HCT116 (cell line): ENCODE results near the gene ELK4. TPM values are rescaled to one million over a fixed set of nuclear protein-coding genes. Genes with fewer than 3 reads are reported as not detected.

ENCODE experiments used
- ATAC-seq: fragments of 200-7000 bp; cut with Tn5 transposase; 2 replicates; pipeline ENCODE4 v1.9.1; 2020; ENCODE audit warnings: mild to moderate bottlenecking, moderate library complexity
- BruUV-seq: library from RNA; stranded (reverse); fragments of 400-500 nt; replicated peaks from 2 replicates; lab custom pipeline; 2021; lab: Mats Ljungman, UMichigan
- CTCF ChIA-PET: fragments of 300-600 bp; sonication (Branson Sonifier 250); formaldehyde crosslinking; loops from one replicate; lab custom pipeline; 2021; ENCODE audit warnings: antibody characterized with exemption; lab: Charles Lee
- POLR2A ChIA-PET: fragments of 300-600, 350-600 bp; sonication (Branson Sonifier 250); formaldehyde crosslinking; loops from one replicate; lab custom pipeline; 2021; ENCODE audit warnings: antibody characterized with exemption; lab: Charles Lee
- RAD21 ChIA-PET, 2 experiments: fragments of 300-600 bp; sonication (Branson Sonifier 250); formaldehyde crosslinking; loops; one replicate each; lab custom pipeline; 2023; ENCODE audit warnings: low total read pairs in 2 of 2; ENCODE audit not compliant: uncharacterized antibody in 2 of 2, unreplicated experiment in 2 of 2, low non-redundant PET in 1 of 2; lab: Charles Lee
- DNase-seq: peaks from one replicate; pipeline ENCODE4 v3.0.0-alpha.2; 2010; ENCODE audit warnings: low read depth, low spot score
- H2AFZ ChIP-seq: fragments of 200-600 bp; shearing (Covaris generic), sonication (generic); 2 replicates; pipeline ENCODE4 v1.6.1; 2017; ENCODE audit warnings: low read depth, mixed run types, mixed read lengths, antibody characterized with exemption, low read length; ENCODE audit not compliant: poor library complexity, severe bottlenecking
- H3K27ac ChIP-seq: 2 replicates; pipeline ENCODE4 v1.5.1; 2012; ENCODE audit warnings: low read depth, low read length
- H3K27me3 ChIP-seq: fragments of 200-600 bp; sonication (generic); 2 replicates; pipeline ENCODE4 v1.6.1; 2016; ENCODE audit warnings: mixed run types, low read length, mixed read lengths; ENCODE audit not compliant: insufficient read depth
- H3K36me3 ChIP-seq, 2 experiments: fragments of 200-500 bp in 1 of 2; fragments of 200-600 bp in 1 of 2; sonication (Bioruptor generic) in 1 of 2; sonication (generic) in 1 of 2; 2 replicates each; pipeline versions ENCODE4 v1.5.1 to v1.6.1; 2014 to 2016; ENCODE audit warnings: low read length in 2 of 2, inconsistent platforms in 1 of 2, mixed read lengths in 1 of 2, mixed run types in 1 of 2; ENCODE audit not compliant: insufficient read depth in 2 of 2, control insufficient read depth in 1 of 2
- H3K4me1 ChIP-seq, 2 experiments: fragments of 200-600 bp in 1 of 2; sonication (generic) in 1 of 2; 2 replicates each; pipeline versions ENCODE4 v1.5.1 to v1.6.1; 2012 to 2017; ENCODE audit warnings: low read length in 2 of 2, inconsistent platforms in 1 of 2, mild to moderate bottlenecking in 1 of 2, mixed read lengths in 1 of 2, mixed run types in 1 of 2, moderate library complexity in 1 of 2; ENCODE audit not compliant: insufficient read depth in 2 of 2, control insufficient read depth in 1 of 2
- H3K4me2 ChIP-seq: fragments of 200-600 bp; sonication (generic); 2 replicates; pipeline ENCODE4 v1.6.1; 2017; ENCODE audit warnings: mixed run types, low read length, mixed read lengths
- H3K4me3 ChIP-seq, 2 experiments: fragments of 200-600 bp in 1 of 2; sonication (generic) in 1 of 2; replicated peaks in 1 of 2; 2 replicates each; pipeline ENCODE4 v1.5.1; 2011 to 2016; ENCODE audit warnings: low read length in 2 of 2, control low read depth in 1 of 2, low read depth in 1 of 2, mild to moderate bottlenecking in 1 of 2, mixed read lengths in 1 of 2, mixed run types in 1 of 2
- H3K79me2 ChIP-seq: fragments of 200-600 bp; sonication (generic); 2 replicates; pipeline ENCODE4 v1.6.1; 2017; ENCODE audit warnings: mild to moderate bottlenecking, mixed run types, low read length, moderate library complexity, mixed read lengths; ENCODE audit not compliant: insufficient read depth
- H3K9ac ChIP-seq: fragments of 200-600 bp; sonication (generic); 2 replicates; pipeline ENCODE4 v1.6.1; 2016; ENCODE audit warnings: low read length, mixed read lengths
- H3K9me2 ChIP-seq: fragments of 200-600 bp; sonication (generic), shearing (Covaris generic); 2 replicates; pipeline ENCODE4 v1.6.1; 2017; ENCODE audit warnings: mixed run types, mild to moderate bottlenecking, moderate library complexity; ENCODE audit not compliant: insufficient read depth
- H3K9me3 ChIP-seq, 2 experiments: fragments of 200-500 bp in 1 of 2; fragments of 200-600 bp in 1 of 2; sonication (Bioruptor generic) in 1 of 2; sonication (generic) in 1 of 2; 2 replicates each; pipeline ENCODE4 v1.6.1; 2014 to 2017; ENCODE audit warnings: low read length in 2 of 2, mixed read lengths in 2 of 2, inconsistent platforms in 1 of 2, low read depth in 1 of 2, mild to moderate bottlenecking in 1 of 2, mixed run types in 1 of 2, moderate library complexity in 1 of 2; ENCODE audit not compliant: control insufficient read depth in 1 of 2, insufficient read depth in 1 of 2
- H4K20me1 ChIP-seq: fragments of 200-600 bp; sonication (generic), shearing (Covaris generic); 2 replicates; pipeline ENCODE4 v1.6.1; 2017; ENCODE audit warnings: mixed run types, mild to moderate bottlenecking, moderate library complexity; ENCODE audit not compliant: insufficient read depth
- CBX3 ChIP-seq: IDR thresholded peaks from 2 replicates; pipeline ENCODE4 v1.6.1; 2012; ENCODE audit warnings: low read depth
- CEBPB ChIP-seq: IDR thresholded peaks from 2 replicates; pipeline ENCODE4 v1.6.1; 2012; ENCODE audit warnings: low read depth
- CTCF ChIP-seq, 3 experiments: fragments of 200-600 bp in 1 of 3; sonication (generic) in 1 of 3; IDR thresholded peaks in 2 of 3; conservative IDR thresholded peaks in 1 of 3; 2 replicates each; pipeline ENCODE4 v1.5.1; 2012 to 2017; ENCODE audit warnings: low read depth in 2 of 3, low read length in 2 of 3, antibody characterized with exemption in 1 of 3, borderline replicate concordance in 1 of 3, control low read depth in 1 of 3, mild to moderate bottlenecking in 1 of 3, mixed read lengths in 1 of 3, mixed run types in 1 of 3, moderate library complexity in 1 of 3; ENCODE audit not compliant: insufficient read depth in 1 of 3
- EGR1 ChIP-seq: IDR thresholded peaks from 2 replicates; pipeline ENCODE4 v1.6.1; 2012; ENCODE audit warnings: low read depth
- ELF1 ChIP-seq: IDR thresholded peaks from 2 replicates; pipeline ENCODE4 v1.6.1; 2012; ENCODE audit warnings: low read depth, borderline replicate concordance
- EZH2phosphoT487 ChIP-seq: fragments of 200-600 bp; IDR thresholded peaks from 2 replicates; pipeline ENCODE4 v1.6.1; 2018; ENCODE audit warnings: antibody characterized with exemption, borderline replicate concordance
- FOSL1 ChIP-seq: IDR thresholded peaks from 2 replicates; pipeline ENCODE4 v1.6.1; 2012; ENCODE audit warnings: low read depth
- POLR2A ChIP-seq: IDR thresholded peaks from 2 replicates; pipeline ENCODE4 v1.7.0; 2011; ENCODE audit warnings: borderline replicate concordance; ENCODE audit not compliant: insufficient read depth, insufficient read length; ENCODE audit errors: extremely low read depth
- POLR2AphosphoS5 ChIP-seq: IDR thresholded peaks from 2 replicates; pipeline ENCODE4 v1.6.1; 2011; ENCODE audit warnings: mild to moderate bottlenecking, low read depth, low read length, moderate library complexity
- SRF ChIP-seq: IDR thresholded peaks from 2 replicates; pipeline ENCODE4 v1.6.1; 2012; ENCODE audit warnings: low read depth
- ZBTB33 ChIP-seq: IDR thresholded peaks from 2 replicates; pipeline ENCODE4 v1.6.1; 2011; ENCODE audit warnings: mild to moderate bottlenecking, low read length, moderate library complexity; ENCODE audit not compliant: insufficient replicate concordance; ENCODE audit errors: extremely low read depth
- ZFX ChIP-seq: fragments of 450-650 bp; IDR thresholded peaks from 2 replicates; pipeline ENCODE4 v1.6.1; 2017
- ZNF274 ChIP-seq: fragments of 200-500 bp; sonication (Bioruptor generic); IDR thresholded peaks from 2 replicates; pipeline ENCODE4 v1.6.1; 2014; ENCODE audit warnings: mild to moderate bottlenecking, low read depth, low read length, inconsistent platforms
- intact Hi-C: fragments of 100-400 bp; cut with micrococcal nuclease; formaldehyde crosslinking; loops from 2 replicates; pipeline ENCODE4 v1.10.0; 2022
- total RNA-seq: library from RNA; stranded (reverse); gene quantifications from one replicate; pipeline ENCODE4 v1.2.1, GENCODE V29; 2021; ENCODE audit not compliant: unreplicated experiment
- TF ChIP-seq, protein P1 (sequence below): IDR thresholded peaks from 2 replicates; pipeline ENCODE4 v1.6.1; 2012
- TF ChIP-seq, protein P2 (sequence below): IDR thresholded peaks from 2 replicates; pipeline ENCODE4 v1.6.1; 2012; ENCODE audit warnings: low read depth

Gene ELK4
- total RNA-seq, 1 experiment from 2014 or later, result 46.2 TPM

GRCh38 chr1:205676002-205676401 is 44.2 kb upstream of the ELK4 start:
- Histone ChIP-seq H3K79me2 (peaks cover 16% of the 10 kb centered on the region; the same call in 1 of the 2 replicates), H3K36me3 (no peaks in the 10 kb centered on the region), H3K27me3 (no peaks in the 10 kb centered on the region), H3K4me2 (no peak overlapping the region), H3K9me3 (no peaks in the 10 kb centered on the region), H3K27ac (no peak overlapping the region), H3K9ac (no peak overlapping the region), H3K4me1 (peaks cover 36 to 46% of the 10 kb centered on the region in 2 experiments), H3K9me2 (no peaks in the 10 kb centered on the region), H2AFZ (no peak overlapping the region), H3K4me3 (no peak overlapping the region), H4K20me1 (no peaks in the 10 kb centered on the region)
- intact Hi-C loops, result no loop called here
- DNase-seq (no peak), ATAC-seq (no peak)
- CTCF ChIA-PET, result interaction anchor here (4.0 kb wide), 1 partner anchor 17 kb away, joined by 13 read pairs; no protein-coding TSS in a partner anchor
- no TSS peak for BruUV-seq
- TF ChIP-seq ZNF274 (no peak), CBX3 (no peak), CEBPB (no peak), ZFX (no peak), SRF (no peak), POLR2AphosphoS5 (no peak), POLR2A (no peak), FOSL1 (no peak), CTCF (IDR thresholded peaks at IDR 0.05 in 2 of 3, conservative IDR thresholded peaks at IDR 0.05 in 1 of 3; ENCODE audit: borderline replicate concordance in 1 of 3, insufficient read depth in 1 of 3, low read depth in 2 of 3, low read length in 2 of 3) (no peak), ELF1 (no peak), EGR1 (no peak), EZH2phosphoT487 (no peak), ZBTB33 (no peak)
- TF ChIP-seq, protein P1, sequence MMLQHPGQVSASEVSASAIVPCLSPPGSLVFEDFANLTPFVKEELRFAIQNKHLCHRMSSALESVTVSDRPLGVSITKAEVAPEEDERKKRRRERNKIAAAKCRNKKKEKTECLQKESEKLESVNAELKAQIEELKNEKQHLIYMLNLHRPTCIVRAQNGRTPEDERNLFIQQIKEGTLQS, result no peak
- TF ChIP-seq, protein P2, sequence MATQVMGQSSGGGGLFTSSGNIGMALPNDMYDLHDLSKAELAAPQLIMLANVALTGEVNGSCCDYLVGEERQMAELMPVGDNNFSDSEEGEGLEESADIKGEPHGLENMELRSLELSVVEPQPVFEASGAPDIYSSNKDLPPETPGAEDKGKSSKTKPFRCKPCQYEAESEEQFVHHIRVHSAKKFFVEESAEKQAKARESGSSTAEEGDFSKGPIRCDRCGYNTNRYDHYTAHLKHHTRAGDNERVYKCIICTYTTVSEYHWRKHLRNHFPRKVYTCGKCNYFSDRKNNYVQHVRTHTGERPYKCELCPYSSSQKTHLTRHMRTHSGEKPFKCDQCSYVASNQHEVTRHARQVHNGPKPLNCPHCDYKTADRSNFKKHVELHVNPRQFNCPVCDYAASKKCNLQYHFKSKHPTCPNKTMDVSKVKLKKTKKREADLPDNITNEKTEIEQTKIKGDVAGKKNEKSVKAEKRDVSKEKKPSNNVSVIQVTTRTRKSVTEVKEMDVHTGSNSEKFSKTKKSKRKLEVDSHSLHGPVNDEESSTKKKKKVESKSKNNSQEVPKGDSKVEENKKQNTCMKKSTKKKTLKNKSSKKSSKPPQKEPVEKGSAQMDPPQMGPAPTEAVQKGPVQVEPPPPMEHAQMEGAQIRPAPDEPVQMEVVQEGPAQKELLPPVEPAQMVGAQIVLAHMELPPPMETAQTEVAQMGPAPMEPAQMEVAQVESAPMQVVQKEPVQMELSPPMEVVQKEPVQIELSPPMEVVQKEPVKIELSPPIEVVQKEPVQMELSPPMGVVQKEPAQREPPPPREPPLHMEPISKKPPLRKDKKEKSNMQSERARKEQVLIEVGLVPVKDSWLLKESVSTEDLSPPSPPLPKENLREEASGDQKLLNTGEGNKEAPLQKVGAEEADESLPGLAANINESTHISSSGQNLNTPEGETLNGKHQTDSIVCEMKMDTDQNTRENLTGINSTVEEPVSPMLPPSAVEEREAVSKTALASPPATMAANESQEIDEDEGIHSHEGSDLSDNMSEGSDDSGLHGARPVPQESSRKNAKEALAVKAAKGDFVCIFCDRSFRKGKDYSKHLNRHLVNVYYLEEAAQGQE, result no peak
- RAD21 ChIA-PET, result no interaction called here
- POLR2A ChIA-PET, result no interaction called here
